Muscle layer of colon (tissue), 2 donors: Measurements from ENCODE around the gene IMPDH1.

Experiments
- H3K27ac ChIP-seq: one replicate; pipeline ENCODE4 v1.7.0; 2013; ENCODE audit warnings: low read depth, mild to moderate bottlenecking, low read length, moderate library complexity
- H3K27me3 ChIP-seq, 2 donors: one replicate each; pipeline ENCODE4 v1.7.0; 2013; ENCODE audit warnings: low read length in 2 of 2, mild to moderate bottlenecking in 2 of 2; ENCODE audit not compliant: insufficient read depth in 2 of 2, control insufficient read depth in 1 of 2
- H3K36me3 ChIP-seq: one replicate; pipeline ENCODE4 v1.7.0; 2013; ENCODE audit warnings: mild to moderate bottlenecking, low read length; ENCODE audit not compliant: insufficient read depth
- H3K4me1 ChIP-seq: one replicate; pipeline ENCODE4 v1.7.0; 2013; ENCODE audit warnings: mild to moderate bottlenecking, low read length; ENCODE audit not compliant: insufficient read depth
- H3K4me3 ChIP-seq, 2 donors: one replicate each; pipeline ENCODE4 v1.7.0; 2013; ENCODE audit warnings: low read length in 2 of 2, low read depth in 1 of 2, mild to moderate bottlenecking in 1 of 2, moderate library complexity in 1 of 2
- H3K9ac ChIP-seq: one replicate; pipeline ENCODE4 v1.7.0; 2013; ENCODE audit warnings: low read length
- H3K9me3 ChIP-seq: one replicate; pipeline ENCODE4 v1.7.0; 2013; ENCODE audit warnings: mild to moderate bottlenecking, low read length
- donor health status: abdominal sarcoma.
- donor health status: Adenocarcinoma of cecum.

Gene IMPDH1

GRCh38 chr7:128379900-128380479 is 29.8 kb downstream of the IMPDH1 start:
- Histone ChIP-seq H3K4me3 (no peak overlapping the region), H3K9ac (no peak overlapping the region), H3K36me3 (no peaks in the 10 kb centered on the region), H3K9me3 (no peaks in the 10 kb centered on the region), H3K27ac (no peak overlapping the region), H3K27me3 (no peaks in the 10 kb centered on the region), H3K4me1 (no peaks in the 10 kb centered on the region)

GRCh38 chr7:128378637-128379036 is 31.1 kb downstream of the IMPDH1 start:
- no peaks in the 10 kb centered on the region for H3K36me3 ChIP-seq
- H3K27ac ChIP-seq = no peak overlapping the region
- no peaks in the 10 kb centered on the region for H3K4me1 ChIP-seq
- H3K27me3 ChIP-seq = no peaks in the 10 kb centered on the region
- no peak overlapping the region for H3K4me3 ChIP-seq
- H3K9me3 ChIP-seq = no peaks in the 10 kb centered on the region
- no peak overlapping the region for H3K9ac ChIP-seq

GRCh38 chr7:128376077-128376476 is 33.7 kb downstream of the IMPDH1 start:
- no peaks in the 10 kb centered on the region for H3K27me3 ChIP-seq
- no peak overlapping the region for H3K9ac ChIP-seq
- H3K4me3 ChIP-seq = no peak overlapping the region
- no peaks in the 10 kb centered on the region for H3K36me3 ChIP-seq
- no peaks in the 10 kb centered on the region for H3K9me3 ChIP-seq
- H3K27ac ChIP-seq = no peak overlapping the region
- H3K4me1 ChIP-seq = no peaks in the 10 kb centered on the region

- H3K9me3 ChIP-seq = no peaks in the 10 kb centered on the region
- H3K27me3 ChIP-seq = no peaks in the 10 kb centered on the region
- no peaks in the 10 kb centered on the region for H3K4me1 ChIP-seq
- H3K36me3 ChIP-seq = no peaks in the 10 kb centered on the region
- no peak overlapping the region for H3K27ac ChIP-seq
- no peak overlapping the region for H3K4me3 ChIP-seq
- no peak overlapping the region for H3K9ac ChIP-seq
Observed at GRCh38 chr7:128374041-128374440, 35.7 kb downstream of the IMPDH1 start.

- no peak overlapping the region for H3K27ac ChIP-seq
- H3K9ac ChIP-seq = no peak overlapping the region
- no peaks in the 10 kb centered on the region for H3K4me1 ChIP-seq
- H3K27me3 ChIP-seq = no peaks in the 10 kb centered on the region
- no peak overlapping the region for H3K4me3 ChIP-seq
- no peaks in the 10 kb centered on the region for H3K36me3 ChIP-seq
- H3K9me3 ChIP-seq = no peaks in the 10 kb centered on the region
Observed at GRCh38 chr7:128373606-128374005, 36.2 kb downstream of the IMPDH1 start.

GRCh38 chr7:128370491-128370890 is 39.3 kb downstream of the IMPDH1 start:
- no peaks in the 10 kb centered on the region for H3K4me1 ChIP-seq

GRCh38 chr7:128366986-128367385 is 42.8 kb downstream of the IMPDH1 start:
- peaks cover 3% of the 10 kb centered on the region for H3K4me1 ChIP-seq

More at GRCh38 chr7:128370491-128370890, 39.3 kb downstream of the IMPDH1 start:
- Histone ChIP-seq H3K27ac (no peak overlapping the region), H3K9me3 (no peaks in the 10 kb centered on the region), H3K4me3 (no peak overlapping the region), H3K36me3 (no peaks in the 10 kb centered on the region), H3K9ac (no peak overlapping the region), H3K27me3 (no peaks in the 10 kb centered on the region)

GRCh38 chr7:128366300-128366699 is 43.5 kb downstream of the IMPDH1 start:
- no peak overlapping the region for H3K9ac ChIP-seq
- no peaks in the 10 kb centered on the region for H3K9me3 ChIP-seq
- no peaks in the 10 kb centered on the region for H3K36me3 ChIP-seq
- H3K4me1 ChIP-seq = peaks cover 5% of the 10 kb centered on the region
- H3K27ac ChIP-seq = no peak overlapping the region
- H3K27me3 ChIP-seq = peaks cover 0 to 6% of the 10 kb centered on the region in 2 donors
- H3K4me3 ChIP-seq = no peak overlapping the region

More at GRCh38 chr7:128366986-128367385, 42.8 kb downstream of the IMPDH1 start:
- no peak overlapping the region for H3K9ac ChIP-seq
- H3K36me3 ChIP-seq = no peaks in the 10 kb centered on the region
- no peaks in the 10 kb centered on the region for H3K9me3 ChIP-seq
- peaks cover 0 to 6% of the 10 kb centered on the region in 2 donors for H3K27me3 ChIP-seq
- no peak overlapping the region for H3K27ac ChIP-seq
- H3K4me3 ChIP-seq = no peak overlapping the region

- Histone ChIP-seq H3K9me3 (no peaks in the 10 kb centered on the region), H3K36me3 (no peaks in the 10 kb centered on the region), H3K4me3 (no peak overlapping the region), H3K27ac (no peak overlapping the region), H3K27me3 (peaks cover 0 to 6% of the 10 kb centered on the region in 2 donors), H3K4me1 (peaks cover 5% of the 10 kb centered on the region), H3K9ac (no peak overlapping the region)
Observed at GRCh38 chr7:128365432-128365831, 44.4 kb downstream of the IMPDH1 start.

- H3K4me3 ChIP-seq = no peak overlapping the region
- H3K27me3 ChIP-seq = peaks cover 0 to 6% of the 10 kb centered on the region in 2 donors
- H3K4me1 ChIP-seq = peaks cover 10% of the 10 kb centered on the region
- no peak overlapping the region for H3K27ac ChIP-seq
- no peak overlapping the region for H3K9ac ChIP-seq
- no peaks in the 10 kb centered on the region for H3K36me3 ChIP-seq
- H3K9me3 ChIP-seq = no peaks in the 10 kb centered on the region
Observed at GRCh38 chr7:128364166-128364870, 45.5 kb downstream of the IMPDH1 start.

- no peak overlapping the region for H3K4me3 ChIP-seq
- H3K27ac ChIP-seq = no peak overlapping the region
- H3K36me3 ChIP-seq = no peaks in the 10 kb centered on the region
- no peak overlapping the region for H3K9ac ChIP-seq
- H3K9me3 ChIP-seq = no peaks in the 10 kb centered on the region
- H3K4me1 ChIP-seq = peaks cover 10% of the 10 kb centered on the region
- peaks cover 0 to 6% of the 10 kb centered on the region in 2 donors for H3K27me3 ChIP-seq
Observed at GRCh38 chr7:128363261-128363721, 46.5 kb downstream of the IMPDH1 start.

- no peak overlapping the region for H3K9ac ChIP-seq
- H3K36me3 ChIP-seq = no peaks in the 10 kb centered on the region
- H3K4me1 ChIP-seq = peaks cover 10% of the 10 kb centered on the region
- H3K4me3 ChIP-seq = no peak overlapping the region
- no peak overlapping the region for H3K27ac ChIP-seq
- no peaks in the 10 kb centered on the region for H3K9me3 ChIP-seq
- H3K27me3 ChIP-seq = peaks cover 0 to 6% of the 10 kb centered on the region in 2 donors
Observed at GRCh38 chr7:128362670-128363069, 47.1 kb downstream of the IMPDH1 start.
